K562 (cell line): ENCODE measurements around the gene SMIM15. TPM values are rescaled to one million over a fixed set of nuclear protein-coding genes. Genes with fewer than 3 reads are reported as not detected.

Source experiments
- ATAC-seq: fragments of 200-7000 bp; cut with Tn5 transposase; 3 replicates; pipeline ENCODE4 v1.9.1; 2020; ENCODE audit warnings: moderate library complexity
- BruUV-seq: library from RNA; stranded (reverse); fragments of 400-500 nt; replicated peaks from 2 replicates; lab custom pipeline; 2021; lab: Mats Ljungman, UMichigan
- CTCF ChIA-PET: fragments of 300-600 bp; formaldehyde crosslinking; extraction: SDS; loops from one replicate; lab custom pipeline; 2021; ENCODE audit warnings: low intra/inter-chr PET ratio; lab: Yijun Ruan, JAX
- POLR2A ChIA-PET: fragments of 300-600, 350-650 bp; sonication (Branson Sonifier 250); formaldehyde crosslinking; extraction: SDS; loops from one replicate; lab custom pipeline; 2021; ENCODE audit warnings: antibody characterized with exemption, inconsistent platforms; lab: Yijun Ruan, JAX
- DNase-seq, 4 experiments: peaks; one replicate each; pipeline versions ENCODE4 v3.0.0 to v3.0.0-alpha.2; 2011 to 2018; ENCODE audit warnings: low spot score in 3 of 4, mixed read lengths in 3 of 4; ENCODE audit errors: extremely low read depth in 1 of 4
- FAIRE-seq: peaks from 2 replicates; lab custom pipeline; 2011; peaks lifted over from hg19 to GRCh38; lab: Jason Lieb, UNC
- H2AFZ ChIP-seq: 2 replicates; pipeline ENCODE4 v1.6.0; 2011; ENCODE audit warnings: low read depth, low read length, control low read depth, inconsistent platforms
- H3K27ac ChIP-seq: fragments of 200-600 bp; 3 replicates; pipeline ENCODE4 v1.8.0; 2011; ENCODE audit warnings: low read depth, mild to moderate bottlenecking, control low read depth, inconsistent platforms, low read length, moderate library complexity, mixed read lengths; ENCODE audit errors: extremely low read depth
- H3K27me3 ChIP-seq, 2 experiments: fragments of 300-600 bp in 1 of 2; 2 replicates in 1 of 2; 3 replicates in 1 of 2; pipeline versions ENCODE4 v1.6.0 to v1.8.0; 2011; ENCODE audit warnings: inconsistent platforms in 2 of 2, low read length in 2 of 2, mild to moderate bottlenecking in 1 of 2, mixed read lengths in 1 of 2, moderate library complexity in 1 of 2; ENCODE audit not compliant: control insufficient read depth in 2 of 2, insufficient read depth in 2 of 2
- H3K36me3 ChIP-seq: fragments of 300-600 bp; 3 replicates; pipeline ENCODE4 v1.8.0; 2011; ENCODE audit warnings: mild to moderate bottlenecking, low read length, inconsistent platforms; ENCODE audit not compliant: control insufficient read depth, insufficient read depth
- H3K4me1 ChIP-seq, 2 experiments: fragments of 200-600 bp in 1 of 2; replicated peaks in 1 of 2; 2 replicates in 1 of 2; 3 replicates in 1 of 2; pipeline versions ENCODE4 v1.5.1 to v1.8.0; 2011; ENCODE audit warnings: inconsistent platforms in 2 of 2, low read length in 2 of 2, mild to moderate bottlenecking in 1 of 2, mixed read lengths in 1 of 2, moderate library complexity in 1 of 2; ENCODE audit not compliant: control insufficient read depth in 2 of 2, insufficient read depth in 2 of 2
- H3K4me2 ChIP-seq: 2 replicates; pipeline ENCODE4 v1.6.1; 2011; ENCODE audit warnings: low read length, control low read depth, inconsistent platforms, mixed read lengths; ENCODE audit not compliant: insufficient read depth
- H3K4me3 ChIP-seq: fragments of 200-600 bp; sonication (generic), shearing (Covaris generic); 2 replicates; pipeline ENCODE4 v1.5.1; 2016; ENCODE audit warnings: control low read depth, inconsistent platforms
- H3K79me2 ChIP-seq: fragments of 200-600 bp; 3 replicates; pipeline ENCODE4 v1.8.0; 2011; ENCODE audit warnings: low read length, inconsistent platforms; ENCODE audit not compliant: control insufficient read depth, insufficient read depth
- H3K9ac ChIP-seq, 2 experiments: 2 replicates each; pipeline versions ENCODE4 v1.6.0 to v1.6.1; 2011; ENCODE audit warnings: low read depth in 2 of 2, low read length in 2 of 2, control low read depth in 1 of 2, inconsistent platforms in 1 of 2, mild to moderate bottlenecking in 1 of 2, mixed read lengths in 1 of 2; ENCODE audit not compliant: insufficient read depth in 1 of 2
- H3K9me1 ChIP-seq: one replicate; pipeline ENCODE4 v1.6.0; 2011; ENCODE audit warnings: inconsistent platforms, mild to moderate bottlenecking, low read length, moderate library complexity; ENCODE audit not compliant: control insufficient read depth, insufficient read depth
- H3K9me3 ChIP-seq: replicated peaks from 2 replicates; pipeline ENCODE4 v1.5.1; 2011; ENCODE audit warnings: low read depth, low read length, inconsistent platforms; ENCODE audit not compliant: control insufficient read depth, insufficient read depth
- H4K20me1 ChIP-seq: replicated peaks from 2 replicates; pipeline ENCODE4 v1.6.1; 2011; ENCODE audit warnings: low read length, inconsistent platforms, mixed read lengths; ENCODE audit not compliant: control insufficient read depth, insufficient read depth
- CEBPG ChIP-seq, 3 experiments: fragments of 200-800 bp in 1 of 3; sonication (Bioruptor generic) in 1 of 3; sonication (generic) in 1 of 3; formaldehyde crosslinking in 1 of 3; IDR thresholded peaks in 2 of 3; conservative IDR thresholded peaks in 1 of 3; 2 replicates each; pipeline versions ENCODE4 v1.6.1 to v1.8.0; 2016 to 2022; ENCODE audit warnings: missing compliant biosample characterization in 2 of 3, missing genetic modification characterization in 2 of 3, mild to moderate bottlenecking in 1 of 3, missing genetic modification reagents in 1 of 3
- CLOCK ChIP-seq: fragments of 250-450 bp; sonication (Bioruptor Pico); IDR thresholded peaks from 2 replicates; pipeline ENCODE4 v1.4.0; 2020; ENCODE audit warnings: mild to moderate bottlenecking, moderate library complexity, borderline replicate concordance
- RHOXF2B ChIP-seq: fragments of 250-450 bp; sonication (Bioruptor Pico); conservative IDR thresholded peaks from 2 replicates; pipeline ENCODE4 v1.5.1; 2021
- SMARCA5 ChIP-seq: fragments of 450-650 bp; IDR thresholded peaks from 2 replicates; pipeline ENCODE4 v1.6.1; 2016
- TFAM ChIP-seq: fragments of 250-450 bp; sonication (Bioruptor Pico); conservative IDR thresholded peaks from 2 replicates; pipeline ENCODE4 v1.5.0; 2021; ENCODE audit warnings: mild to moderate bottlenecking, moderate library complexity
- TRIM24 ChIP-seq, 2 experiments: fragments of 450-650 bp; IDR thresholded peaks; 2 replicates each; pipeline ENCODE4 v1.6.1; 2016
- ZEB2 ChIP-seq: fragments of 450-650 bp; IDR thresholded peaks from 2 replicates; pipeline ENCODE4 v1.6.1; 2016
- ZNF277 ChIP-seq: fragments of 250-450 bp; sonication (Bioruptor Pico); IDR thresholded peaks from 2 replicates; pipeline ENCODE4 v1.8.0; 2022; ENCODE audit warnings: inconsistent platforms, mild to moderate bottlenecking, moderate library complexity, borderline replicate concordance
- WGBS: fragments of 100-300 bp; shearing (Covaris generic); methylation state at CpG from one replicate; pipeline ENCODE4 v1.1.6; 2016; ENCODE audit warnings: low coverage, mixed read lengths; ENCODE audit not compliant: insufficient coverage; ENCODE audit errors: missing lambda C conversion rate; 5-methylcytosine and 5-hydroxymethylcytosine counted together
- in situ Hi-C: fragments of 300-500 bp; cut with MboI; formaldehyde crosslinking; loops from 4 replicates; pipeline ENCODE4 v1.15.0; 2018; ENCODE audit warnings: inconsistent platforms, mixed read lengths
- intact Hi-C: fragments of 100-400 bp; cut with micrococcal nuclease; formaldehyde crosslinking; loops from 2 replicates; pipeline ENCODE4 v1.14.2; 2022
- polyA plus RNA-seq, 8 experiments: library from polyadenylated mRNA; depleted of rRNA in 4 of 8; stranded (reverse) in 5 of 8; unstranded in 3 of 8; fragments of >200 nt; fragmentation: Nextera tagmentation in 2 of 8; fragmentation: Illumina TruSeq in 1 of 8; extraction: Ambion mirVana in 2 of 8; extraction: Trizol in 1 of 8; gene quantifications; 2 replicates each; pipeline versions ENCODE4 v1.2.1 to v1.2.3, GENCODE V29; 2011 to 2014; ENCODE audit warnings: inconsistent platforms in 1 of 8, missing spikeins in 1 of 8
- total RNA-seq, 7 experiments: library from RNA; depleted of rRNA in 6 of 7; stranded (reverse); fragments of >200 nt in 6 of 7; fragmentation: Illumina TruSeq in 2 of 7; extraction: Trizol in 2 of 7; gene quantifications; 2 replicates each; pipeline versions ENCODE4 v1.2.1 to v1.2.3, GENCODE V29; 2011 to 2021; ENCODE audit warnings: low replicate concordance in 1 of 7

Gene SMIM15
- total and polyA plus RNA-seq, 9 of the 15 experiments (the other 6 are each of a cell fraction or from before 2014, with no cell fraction given): 16.6 to 124 (median 82.0) TPM

- H3K36me3 ChIP-seq: no peaks in the 10 kb centered on the region
- intact Hi-C loops: no loop called here
- H3K27ac ChIP-seq: no peak overlapping the region
- no peaks in the 10 kb centered on the region for H3K4me1 ChIP-seq
- H2AFZ ChIP-seq: no peak overlapping the region
- no TSS peak for BruUV-seq
- H3K9me1 ChIP-seq: no peaks in the 10 kb centered on the region
- no peaks in the 10 kb centered on the region for H3K27me3 ChIP-seq
- TF ChIP-seq RHOXF2B (no peak), TRIM24 (IDR thresholded peaks at IDR 0.05) (peak; percentile 53 to 75; a peak in 3 of 4 replicates), ZNF277 (CRISPR knock-in tag) (no peak), CLOCK (CRISPR knock-in tag) (no peak), CEBPG (CRISPR knock-in tag; IDR thresholded peaks at IDR 0.05) (no peak), CEBPG (tag; conservative IDR thresholded peaks at IDR 0.05 in 1 of 2, IDR thresholded peaks at IDR 0.05 in 1 of 2) (peak in 1 of 2 experiments; percentile 78; a peak in 2 of 4 replicates), SMARCA5 (peak; percentile 22; the same call in 1 of the 2 replicates), ZEB2 (0 out of 2 replicates have a peak, but pooled peaks have one; percentile 20), TFAM (CRISPR knock-in tag) (no peak)
- DNase-seq (no peak), ATAC-seq (no peak), FAIRE-seq (no peak)
- H3K4me2 ChIP-seq: no peak overlapping the region
- H3K9me3 ChIP-seq: no peaks in the 10 kb centered on the region
- POLR2A ChIA-PET: no interaction called here
- in situ Hi-C loops: no loop called here
- H3K9ac ChIP-seq: no peak overlapping the region
- CTCF ChIA-PET: no interaction called here
- no peaks in the 10 kb centered on the region for H3K79me2 ChIP-seq
- WGBS: 33% methylated on average over 1 of the region's 1 CpG
- no peak overlapping the region for H3K4me3 ChIP-seq
- H4K20me1 ChIP-seq: no peaks in the 10 kb centered on the region
These were observed 29.7 kb downstream of the SMIM15 start for GRCh38 chr5:61132559-61132958.
